AG10803 (cell line): ENCODE results near the gene BAIAP2L2.
"Not testable (repeated sequence)": the region's sequence is repeated elsewhere in the genome, so short reads cannot be mapped to it uniquely, and the experiment has no call there.

ENCODE experiments used
- DNase-seq: peaks from one replicate; pipeline ENCODE4 v3.0.0; 2010; ENCODE audit warnings: low read depth
- H3K4me3 ChIP-seq: 2 replicates; pipeline ENCODE4 v1.5.1; 2011; ENCODE audit warnings: mild to moderate bottlenecking, low read length, control low read depth
- CTCF ChIP-seq: conservative IDR thresholded peaks from 2 replicates; pipeline ENCODE4 v1.5.1; 2011; ENCODE audit warnings: mild to moderate bottlenecking, low read length, control low read depth, inconsistent platforms

The BAIAP2L2 gene

DNA sequence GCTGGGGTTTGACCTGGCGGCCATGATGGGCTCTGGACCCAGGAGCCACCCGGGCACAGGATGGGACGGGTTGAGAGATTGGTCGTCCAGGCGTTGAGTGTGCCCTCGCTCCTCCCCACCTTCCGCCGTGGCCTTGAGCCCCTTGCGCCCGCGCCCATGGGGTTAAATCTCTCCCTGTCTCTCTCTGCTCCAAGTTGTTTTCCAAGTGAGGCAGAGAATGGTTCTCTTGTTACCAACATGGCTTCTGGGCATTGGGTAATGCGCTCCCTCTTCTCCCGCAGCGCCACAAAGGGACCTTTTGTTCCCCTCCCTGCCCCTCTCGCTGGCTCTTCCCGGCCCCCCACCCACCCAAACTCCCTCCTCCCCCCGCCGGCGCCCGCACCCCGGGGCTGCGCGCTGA is 72.1 kb downstream of the BAIAP2L2 start:
- no peak for TF ChIP-seq CTCF
- H3K4me3 ChIP-seq, result no peak overlapping the region
- no peak for DNase-seq

- DNase-seq, result not testable (repeated sequence)
These were observed 72.9 kb downstream of the BAIAP2L2 start for GRCh38 chr22:38037367-38038150.

GRCh38 chr22:38036392-38037062 is 74.0 kb downstream of the BAIAP2L2 start:
- TF ChIP-seq CTCF, result no peak
- no peak overlapping the region for H3K4me3 ChIP-seq
- DNase-seq, result no peak

More at GRCh38 chr22:38037367-38038150, 72.9 kb downstream of the BAIAP2L2 start:
- not testable (repeated sequence) for H3K4me3 ChIP-seq

DNA sequence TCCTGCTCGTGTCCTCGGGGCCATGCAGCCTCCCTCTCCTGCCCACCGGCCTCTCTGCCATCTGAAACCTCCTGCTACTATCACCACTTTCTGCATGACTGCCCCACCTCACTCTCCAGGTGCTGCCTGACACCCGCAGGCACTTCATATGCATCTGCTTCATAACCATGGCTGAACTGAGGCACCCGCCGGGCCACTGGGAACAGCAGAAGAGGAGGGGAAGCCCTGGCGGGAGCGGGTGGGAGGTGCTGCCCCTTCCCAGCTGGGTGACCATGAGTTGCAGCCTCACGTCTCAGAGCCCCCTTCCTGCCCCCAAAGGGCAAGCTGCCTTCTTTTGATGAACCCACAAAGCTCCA is 75.0 kb downstream of the BAIAP2L2 start:
- no peak for DNase-seq
- no peak for TF ChIP-seq CTCF
- no peak overlapping the region for H3K4me3 ChIP-seq
